Tibial nerve (tissue), 4 donors: ENCODE data around the gene ZNF254. TPM values are rescaled to one million over a fixed set of nuclear protein-coding genes. Genes with fewer than 3 reads are reported as not detected.
"Not testable (repeated sequence)": the region's sequence is repeated elsewhere in the genome, so short reads cannot be mapped to it uniquely, and the experiment has no call there.

Experiments used
- DNase-seq, 2 donors: peaks; one replicate each; pipeline ENCODE4 v3.0.0-alpha.2; 2019; ENCODE audit warnings: low spot score in 2 of 2
- H3K27ac ChIP-seq, 4 donors: fragments of 200-600 bp; sonication (generic) in 3 of 4; one replicate each; pipeline ENCODE4 v1.5.1; 2017 to 2019; ENCODE audit warnings: mild to moderate bottlenecking in 1 of 4
- H3K27me3 ChIP-seq, 2 donors: fragments of 200-600 bp; sonication (generic) in 1 of 2; one replicate each; pipeline versions ENCODE4 v1.5.1 to v1.6.0; 2017 to 2019
- H3K36me3 ChIP-seq, 3 donors: fragments of 200-600 bp; sonication (generic); one replicate each; pipeline ENCODE4 v1.5.1; 2018 to 2019
- H3K4me1 ChIP-seq, 4 donors: fragments of 200-600 bp; sonication (generic) in 3 of 4; one replicate each; pipeline ENCODE4 v1.5.1; 2017 to 2019
- H3K4me3 ChIP-seq, 4 donors: fragments of 200-600 bp; sonication (generic) in 3 of 4; one replicate each; pipeline ENCODE4 v1.5.1; 2017 to 2019; ENCODE audit warnings: mild to moderate bottlenecking in 1 of 4, moderate library complexity in 1 of 4
- H3K9me3 ChIP-seq, 4 donors: fragments of 200-600 bp; sonication (generic) in 3 of 4; one replicate each; pipeline ENCODE4 v1.5.1; 2017 to 2019
- EP300 ChIP-seq, 2 donors: sonication (generic); formaldehyde crosslinking; IDR thresholded peaks; one replicate each; pipeline ENCODE4 v1.6.1; 2017; ENCODE audit warnings: antibody characterized with exemption in 2 of 2, mild to moderate bottlenecking in 1 of 2
- POLR2A ChIP-seq, 2 donors: fragments of 450-650 bp; IDR thresholded peaks; one replicate each; pipeline ENCODE4 v1.6.1; 2017; ENCODE audit warnings: antibody characterized with exemption in 2 of 2, mild to moderate bottlenecking in 2 of 2, moderate library complexity in 2 of 2
- WGBS, 2 donors: methylation state at CpG; one replicate each; pipeline ENCODE4 v1.1.5; 2018; 5-methylcytosine and 5-hydroxymethylcytosine counted together
- total RNA-seq, 4 donors: library from RNA; depleted of rRNA; stranded (reverse); fragments of >200 nt; gene quantifications; one replicate each; pipeline ENCODE4 v1.1.0, GENCODE V29; 2016
- TF ChIP-seq, protein P1 (sequence below), 5 experiments: fragments of 200-600 bp in 3 of 5; fragments of 450-650 bp in 2 of 5; sonication (generic) in 3 of 5; IDR thresholded peaks; one replicate each; pipeline ENCODE4 v1.5.1; 2016 to 2019; ENCODE audit warnings: antibody characterized with exemption in 5 of 5, mild to moderate bottlenecking in 3 of 5, moderate library complexity in 2 of 5

Gene ZNF254
- total RNA-seq, 4 donors from 2014 or later = 15.6 to 21.9 (median 18.4) TPM

GRCh38 chr19:24078680-24079079 lies 8.3 kb upstream of the ZNF254 start:
- Histone ChIP-seq H3K9me3 (no peaks in the 10 kb centered on the region), H3K4me3 (no peak overlapping the region), H3K27ac (no peak overlapping the region), H3K4me1 (no peaks in the 10 kb centered on the region), H3K36me3 (peaks cover 0 to 21% (median 0%) of the 10 kb centered on the region in 3 donors), H3K27me3 (no peaks in the 10 kb centered on the region)
- TF ChIP-seq, protein P1, sequence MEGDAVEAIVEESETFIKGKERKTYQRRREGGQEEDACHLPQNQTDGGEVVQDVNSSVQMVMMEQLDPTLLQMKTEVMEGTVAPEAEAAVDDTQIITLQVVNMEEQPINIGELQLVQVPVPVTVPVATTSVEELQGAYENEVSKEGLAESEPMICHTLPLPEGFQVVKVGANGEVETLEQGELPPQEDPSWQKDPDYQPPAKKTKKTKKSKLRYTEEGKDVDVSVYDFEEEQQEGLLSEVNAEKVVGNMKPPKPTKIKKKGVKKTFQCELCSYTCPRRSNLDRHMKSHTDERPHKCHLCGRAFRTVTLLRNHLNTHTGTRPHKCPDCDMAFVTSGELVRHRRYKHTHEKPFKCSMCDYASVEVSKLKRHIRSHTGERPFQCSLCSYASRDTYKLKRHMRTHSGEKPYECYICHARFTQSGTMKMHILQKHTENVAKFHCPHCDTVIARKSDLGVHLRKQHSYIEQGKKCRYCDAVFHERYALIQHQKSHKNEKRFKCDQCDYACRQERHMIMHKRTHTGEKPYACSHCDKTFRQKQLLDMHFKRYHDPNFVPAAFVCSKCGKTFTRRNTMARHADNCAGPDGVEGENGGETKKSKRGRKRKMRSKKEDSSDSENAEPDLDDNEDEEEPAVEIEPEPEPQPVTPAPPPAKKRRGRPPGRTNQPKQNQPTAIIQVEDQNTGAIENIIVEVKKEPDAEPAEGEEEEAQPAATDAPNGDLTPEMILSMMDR (IDR thresholded peaks at IDR 0.05) = no peak
- TF ChIP-seq EP300 (IDR thresholded peaks at IDR 0.05) = no peak
- no peak for TF ChIP-seq POLR2A (IDR thresholded peaks at IDR 0.05)
- WGBS, 2 donors = 86 to 89% methylated on average over 4 of the region's 4 CpGs
- no peak for DNase-seq

GRCh38 chr19:24081056-24081455 lies 5.9 kb upstream of the ZNF254 start:
- H3K4me1 ChIP-seq = no peaks in the 10 kb centered on the region
- no peaks in the 10 kb centered on the region for H3K27me3 ChIP-seq
- H3K4me3 ChIP-seq = no peak overlapping the region
- TF ChIP-seq, protein P1 (IDR thresholded peaks at IDR 0.05) = no peak
- TF ChIP-seq EP300 (IDR thresholded peaks at IDR 0.05) (no peak), POLR2A (IDR thresholded peaks at IDR 0.05) (no peak)
- DNase-seq = no peak
- no peaks in the 10 kb centered on the region for H3K36me3 ChIP-seq
- 87 to 90% methylated on average over 4 of the region's 4 CpGs for WGBS, 2 donors
- H3K27ac ChIP-seq = no peak overlapping the region
- no peaks in the 10 kb centered on the region for H3K9me3 ChIP-seq

GRCh38 chr19:24098359-24098758 lies 11.4 kb downstream of the ZNF254 start:
- peaks cover 0 to 44% (median 0%) of the 10 kb centered on the region in 3 donors for H3K36me3 ChIP-seq
- no peak for DNase-seq
- H3K4me3 ChIP-seq = no peak overlapping the region
- 96 to 99% methylated on average over 2 of the region's 2 CpGs for WGBS, 2 donors
- H3K27ac ChIP-seq = no peak overlapping the region
- H3K27me3 ChIP-seq = no peaks in the 10 kb centered on the region
- peaks cover 0 to 6% (median 2%) of the 10 kb centered on the region in 4 donors for H3K9me3 ChIP-seq
- TF ChIP-seq, protein P1 (IDR thresholded peaks at IDR 0.05) = no peak
- TF ChIP-seq EP300 (IDR thresholded peaks at IDR 0.05) (no peak), POLR2A (IDR thresholded peaks at IDR 0.05) (no peak)
- no peaks in the 10 kb centered on the region for H3K4me1 ChIP-seq

DNA sequence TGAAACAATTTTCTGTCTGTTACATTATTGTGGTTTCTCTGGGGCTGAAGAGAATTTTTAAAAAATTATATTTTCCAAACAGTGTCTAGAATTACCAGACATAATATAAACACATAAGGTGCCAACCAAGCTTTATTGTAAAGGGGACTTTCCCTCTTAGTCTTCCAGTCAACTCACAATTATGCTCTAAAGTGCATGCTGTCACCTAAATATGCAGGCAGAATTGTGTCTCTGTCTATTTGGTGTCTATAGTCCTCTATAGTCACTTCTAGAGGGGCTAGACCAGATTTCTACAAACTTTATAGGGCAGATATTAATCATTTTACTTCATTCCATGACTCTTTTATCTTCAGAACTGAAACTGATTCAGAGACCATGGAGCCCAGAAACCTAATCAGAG lies 12.8 kb downstream of the ZNF254 start:
- H3K4me1 ChIP-seq = no peaks in the 10 kb centered on the region
- TF ChIP-seq, protein P1 (IDR thresholded peaks at IDR 0.05) = no peak
- TF ChIP-seq EP300 (IDR thresholded peaks at IDR 0.05) (no peak), POLR2A (IDR thresholded peaks at IDR 0.05) (no peak)

DNA sequence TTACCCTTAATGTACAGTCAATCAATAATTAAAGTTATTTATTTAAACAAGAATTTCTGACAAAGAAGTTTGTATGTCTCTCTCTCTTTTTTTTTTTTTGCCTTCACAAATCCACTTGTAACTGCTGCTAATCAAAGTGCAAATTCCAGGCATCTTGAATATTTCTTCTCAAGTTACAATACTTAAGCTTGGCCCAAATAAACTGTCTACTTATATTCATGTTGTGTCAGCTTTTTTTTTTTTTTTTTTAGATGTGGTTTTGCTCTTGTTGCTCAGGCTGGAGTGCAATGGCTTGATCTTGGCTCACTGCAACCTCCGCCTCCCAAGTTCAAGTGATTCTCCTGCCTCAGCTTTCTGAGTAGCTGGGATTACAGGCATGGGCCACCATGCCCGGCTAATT lies 13.6 kb downstream of the ZNF254 start:
- 91 to 94% methylated on average over 2 of the region's 2 CpGs for WGBS, 2 donors
- not testable (repeated sequence) for H3K27me3 ChIP-seq, H3K4me3 ChIP-seq, H3K27ac ChIP-seq, H3K4me1 ChIP-seq, H3K9me3 ChIP-seq, DNase-seq
- H3K36me3 ChIP-seq = peaks cover 0 to 47% (median 4%) of the 10 kb centered on the region in 3 donors

More for the DNA sequence above, 12.8 kb downstream of the ZNF254 start:
- H3K36me3 ChIP-seq = peaks cover 0 to 44% (median 4%) of the 10 kb centered on the region in 3 donors
- H3K9me3 ChIP-seq = peaks cover 0 to 6% (median 2%) of the 10 kb centered on the region in 4 donors
- no peak overlapping the region for H3K27ac ChIP-seq
- no peaks in the 10 kb centered on the region for H3K27me3 ChIP-seq
- no peak for DNase-seq
- H3K4me3 ChIP-seq = no peak overlapping the region
